GM12878 (cell line): ENCODE results near the gene FNDC8. TPM values are rescaled to one million over a fixed set of nuclear protein-coding genes. Genes with fewer than 3 reads are reported as not detected.

Source experiments
- ATAC-seq: fragments of 200-7000 bp; cut with Tn5 transposase; 3 replicates; pipeline ENCODE4 v1.9.1; 2020; ENCODE audit warnings: mild to moderate bottlenecking, moderate library complexity
- BruUV-seq: library from RNA; stranded (reverse); fragments of 400-500 nt; replicated peaks from 2 replicates; lab custom pipeline; 2021; lab: Mats Ljungman, UMichigan
- CTCF ChIA-PET: fragments of 300-600 bp; sonication (Branson Sonifier 250); formaldehyde crosslinking; extraction: SDS; loops from one replicate; lab custom pipeline; 2021; ENCODE audit warnings: inconsistent platforms; lab: Yijun Ruan, JAX
- POLR2A ChIA-PET: fragments of 350-600 bp; formaldehyde crosslinking; extraction: SDS; loops from one replicate; lab custom pipeline; 2021; ENCODE audit warnings: inconsistent platforms; lab: Charles Lee
- RAD21 ChIA-PET: fragments of 300-600 bp; sonication (Branson Sonifier 250); formaldehyde crosslinking; loops from one replicate; lab custom pipeline; 2023; ENCODE audit warnings: antibody characterized with exemption; ENCODE audit not compliant: unreplicated experiment; lab: Charles Lee
- SMC1A ChIA-PET: fragments of 300-600 bp; sonication (Branson Sonifier 250); formaldehyde crosslinking; loops from one replicate; lab custom pipeline; 2023; ENCODE audit not compliant: unreplicated experiment, uncharacterized antibody; lab: Charles Lee
- DNase-seq: peaks from one replicate; pipeline ENCODE4 v3.0.0-alpha.2; 2011; ENCODE audit warnings: low read depth, low spot score
- FAIRE-seq: peaks from 3 replicates; lab custom pipeline; 2011; peaks lifted over from hg19 to GRCh38; lab: Jason Lieb, UNC
- H2AFZ ChIP-seq: 2 replicates; pipeline ENCODE4 v1.6.0; 2011; ENCODE audit warnings: low read depth, low read length, control low read depth; ENCODE audit not compliant: control insufficient read depth
- H3K27ac ChIP-seq: 2 replicates; pipeline ENCODE4 v1.5.1; 2011; ENCODE audit warnings: control low read depth; ENCODE audit not compliant: control insufficient read depth, insufficient read depth
- H3K27me3 ChIP-seq, 2 experiments: replicated peaks in 1 of 2; 2 replicates each; pipeline versions ENCODE4 v1.6.0 to v1.6.1; 2011; ENCODE audit warnings: low read length in 1 of 2; ENCODE audit not compliant: control insufficient read depth in 2 of 2, insufficient read depth in 2 of 2
- H3K36me3 ChIP-seq, 2 experiments: 2 replicates each; pipeline ENCODE4 v1.5.1; 2011; ENCODE audit warnings: low read length in 1 of 2; ENCODE audit not compliant: control insufficient read depth in 2 of 2, insufficient read depth in 2 of 2
- H3K4me1 ChIP-seq: 2 replicates; pipeline ENCODE4 v1.6.1; 2011; ENCODE audit warnings: mild to moderate bottlenecking, low read length, moderate library complexity, mixed read lengths; ENCODE audit not compliant: control insufficient read depth, insufficient read depth
- H3K4me2 ChIP-seq: 2 replicates; pipeline ENCODE4 v1.6.0; 2011; ENCODE audit warnings: control low read depth; ENCODE audit not compliant: control insufficient read depth, insufficient read depth
- H3K4me3 ChIP-seq: fragments of 200-600 bp; sonication (generic); 2 replicates; pipeline ENCODE4 v1.5.1; 2016
- H3K79me2 ChIP-seq: 2 replicates; pipeline ENCODE4 v1.6.0; 2011; ENCODE audit warnings: low read length; ENCODE audit not compliant: control insufficient read depth, insufficient read depth
- H3K9ac ChIP-seq: 2 replicates; pipeline ENCODE4 v1.8.0; 2011; ENCODE audit warnings: low read length, control low read depth, mixed read lengths; ENCODE audit not compliant: control insufficient read depth, insufficient read depth
- H3K9me3 ChIP-seq: replicated peaks from 3 replicates; pipeline ENCODE4 v1.5.1; 2011; ENCODE audit warnings: mild to moderate bottlenecking, low read length; ENCODE audit not compliant: control insufficient read depth, insufficient read depth
- H4K20me1 ChIP-seq: 2 replicates; pipeline ENCODE4 v1.6.0; 2011; ENCODE audit not compliant: control insufficient read depth, insufficient read depth
- BHLHE40 ChIP-seq, 2 experiments: fragments of 450-650 bp in 1 of 2; IDR thresholded peaks; 2 replicates each; pipeline ENCODE4 v1.6.1; 2011 to 2017; ENCODE audit warnings: low read depth in 2 of 2, borderline replicate concordance in 1 of 2, improper control_type of control experiment in 1 of 2, low read length in 1 of 2, mild to moderate bottlenecking in 1 of 2
- GABPA ChIP-seq: IDR thresholded peaks from 2 replicates; pipeline ENCODE4 v1.6.1; 2014; ENCODE audit warnings: antibody characterized with exemption, low read depth, mild to moderate bottlenecking, inconsistent platforms
- IKZF2 ChIP-seq, 2 experiments: fragments of 450-650 bp; IDR thresholded peaks; 2 replicates each; pipeline ENCODE4 v1.6.1; 2017; ENCODE audit warnings: mild to moderate bottlenecking in 2 of 2, moderate library complexity in 2 of 2
- LARP7 ChIP-seq: fragments of 450-650 bp; IDR thresholded peaks from 2 replicates; pipeline ENCODE4 v1.6.1; 2017; ENCODE audit warnings: mild to moderate bottlenecking
- MLLT1 ChIP-seq: fragments of 450-650 bp; IDR thresholded peaks from 2 replicates; pipeline ENCODE4 v1.6.1; 2016; ENCODE audit warnings: mild to moderate bottlenecking
- PBX3 ChIP-seq: IDR thresholded peaks from 2 replicates; pipeline ENCODE4 v1.6.1; 2011; ENCODE audit warnings: mild to moderate bottlenecking, low read depth, low read length, moderate library complexity; ENCODE audit not compliant: insufficient replicate concordance
- PKNOX1 ChIP-seq: fragments of 450-650 bp; IDR thresholded peaks from 2 replicates; pipeline ENCODE4 v1.6.1; 2016; ENCODE audit warnings: mild to moderate bottlenecking
- POLR2AphosphoS5 ChIP-seq: IDR thresholded peaks from 2 replicates; pipeline ENCODE4 v1.6.1; 2011; ENCODE audit warnings: mild to moderate bottlenecking, low read length, inconsistent platforms
- TARDBP ChIP-seq: IDR thresholded peaks from 2 replicates; pipeline ENCODE4 v1.6.1; 2016; ENCODE audit warnings: borderline replicate concordance
- WGBS: methylation state at CpG from one replicate; pipeline ENCODE4 v1.1.6; 2016; ENCODE audit warnings: low lambda C conversion rate; ENCODE audit not compliant: insufficient replicate concordance, insufficient coverage; ENCODE audit errors: missing lambda C conversion rate; 5-methylcytosine and 5-hydroxymethylcytosine counted together
- in situ Hi-C: fragments of 300-500 bp; cut with MboI; formaldehyde crosslinking; loops from 9 replicates; pipeline ENCODE4 v1.14.3; 2018; ENCODE audit warnings: mixed read lengths
- intact Hi-C: fragments of 100-400 bp; cut with micrococcal nuclease; formaldehyde crosslinking; loops from one replicate; pipeline ENCODE4 v1.14.2; 2022; ENCODE audit not compliant: unreplicated experiment
- polyA plus RNA-seq, 11 experiments: library from polyadenylated mRNA; depleted of rRNA in 4 of 11; unstranded in 6 of 11; stranded (reverse) in 5 of 11; fragments of >200 nt; fragmentation: Nextera tagmentation in 4 of 11; fragmentation: Illumina TruSeq in 1 of 11; extraction: Ambion mirVana in 4 of 11; extraction: Trizol in 1 of 11; gene quantifications; 1 replicate in 1 of 11; 2 replicates in 10 of 11; pipeline versions ENCODE4 v1.2.1 to v1.2.3, GENCODE V29; 2011 to 2016; ENCODE audit warnings: inconsistent platforms in 2 of 11, missing spikeins in 2 of 11, low read depth in 1 of 11
- total RNA-seq, 4 experiments: library from RNA; depleted of rRNA in 3 of 4; stranded (reverse); fragments of >200 nt in 3 of 4; fragmentation: Illumina TruSeq in 1 of 4; extraction: Trizol in 1 of 4; gene quantifications; 2 replicates each; pipeline versions ENCODE4 v1.2.1 to v1.2.3, GENCODE V29; 2013 to 2021

The FNDC8 gene
- total and polyA plus RNA-seq, 10 of the 15 experiments (the other 5 are each of a cell fraction or from before 2014, with no cell fraction given), result 0.06 to 0.15 (median 0.11) TPM; not detected in 7

GRCh38 chr17:35086931-35087573, 34.4 kb upstream of the FNDC8 start:
- no peak for FAIRE-seq
- peak overlapping the region; percentile 73 for H3K4me2 ChIP-seq
- DNase-seq, result no peak
- peaks cover 25% of the 10 kb centered on the region for H3K4me1 ChIP-seq
- CTCF ChIA-PET, result interaction anchor here (0.8 to 3.0 kb wide), 9 partner anchors 9 to 46 kb away, joined by 3 to 23 read pairs (median 7); partner anchors contain the start of gene RFFL
- SMC1A ChIA-PET, result interaction anchor here (1.5 to 14.7 kb wide), 5 partner anchors 21 to 64 kb away, joined by 3 to 534 read pairs (median 12); partner anchors contain the start of genes RAD51D and RFFL
- H3K79me2 ChIP-seq, result peaks cover 66% of the 10 kb centered on the region
- WGBS, result 51% methylated on average over 8 of the region's 8 CpGs
- H3K9ac ChIP-seq, result peak overlapping the region; percentile 95
- H3K9me3 ChIP-seq, result no peaks in the 10 kb centered on the region
- peak overlapping the region; percentile 96 for H3K27ac ChIP-seq
- POLR2A ChIA-PET, result interaction anchor here (0.7 to 5.0 kb wide), 8 partner anchors 11 to 460 kb away, joined by 3 to 115 read pairs (median 6); partner anchors contain the start of genes CCT6B, RFFL and ZNF830
- H4K20me1 ChIP-seq, result no peaks in the 10 kb centered on the region
- no peak overlapping the region for H2AFZ ChIP-seq
- RAD21 ChIA-PET, result interaction anchor here (1.1 to 17.8 kb wide), 9 partner anchors 19 to 449 kb away, joined by 3 to 452 read pairs (median 6); partner anchors contain the start of gene RFFL
- ATAC-seq, result 0 out of 3 replicates have a peak, but pooled peaks have one; percentile 2
- peak overlapping the region; percentile 80 for H3K4me3 ChIP-seq
- in situ Hi-C loops (no loop called here), intact Hi-C loops (loop anchor here (5.0 kb wide), 1 partner anchor 105 kb away; the partner anchor contains the start of gene LIG3)
- no peaks in the 10 kb centered on the region; a peak in 1 of 4 replicates for H3K36me3 ChIP-seq
- H3K27me3 ChIP-seq, result no peaks in the 10 kb centered on the region
- BruUV-seq, result no TSS peak
- TF ChIP-seq IKZF2 (IDR thresholded peaks at IDR 0.05) (no peak), TARDBP (no peak), POLR2AphosphoS5 (peak; percentile 58; the same call in 1 of the 2 replicates), MLLT1 (peak; percentile 70), GABPA (no peak), LARP7 (no peak), PKNOX1 (peak; percentile 93), PBX3 (peak; percentile 70), BHLHE40 (IDR thresholded peaks at IDR 0.05; ENCODE audit: borderline replicate concordance in 1 of 2, low read depth in 2 of 2, low read length in 1 of 2) (peak in 1 of 2 experiments; percentile 47; a peak in 1 of 4 replicates)
